Right atrium auricular region (tissue), 2 donors: ENCODE results near the gene ULBP2. TPM values are rescaled to one million over a fixed set of nuclear protein-coding genes. Genes with fewer than 3 reads are reported as not detected.
"Not testable (repeated sequence)": the region's sequence is repeated elsewhere in the genome, so short reads cannot be mapped to it uniquely, and the experiment has no call there.

ENCODE experiments used
- DNase-seq: peaks from one replicate; pipeline ENCODE4 v3.0.0-alpha.2; 2019; ENCODE audit warnings: low spot score
- H3K27ac ChIP-seq, 2 donors: fragments of 200-600 bp; sonication (generic); 1 replicate in 1 of 2; 2 replicates in 1 of 2; pipeline ENCODE4 v1.5.1; 2016 to 2019
- H3K27me3 ChIP-seq, 2 donors: fragments of 200-600 bp; sonication (generic); one replicate each; pipeline versions ENCODE4 v1.5.1 to v1.6.0; 2017 to 2019
- H3K36me3 ChIP-seq: fragments of 200-600 bp; sonication (generic); one replicate; pipeline ENCODE4 v1.5.1; 2016
- H3K4me1 ChIP-seq, 2 donors: fragments of 200-600 bp; sonication (generic); one replicate each; pipeline versions ENCODE4 v1.5.1 to v1.6.0; 2017 to 2019
- H3K4me3 ChIP-seq, 2 donors: fragments of 200-600 bp; sonication (generic); 1 replicate in 1 of 2; 2 replicates in 1 of 2; pipeline ENCODE4 v1.5.1; 2017 to 2019; ENCODE audit warnings: mild to moderate bottlenecking in 1 of 2, moderate library complexity in 1 of 2
- H3K9me3 ChIP-seq, 2 donors: fragments of 200-600 bp; sonication (generic); one replicate each; pipeline ENCODE4 v1.5.1; 2019
- CTCF ChIP-seq, 2 donors: fragments of 200-600 bp; sonication (generic); IDR thresholded peaks; one replicate each; pipeline ENCODE4 v1.5.1; 2019; ENCODE audit warnings: antibody characterized with exemption in 2 of 2
- total RNA-seq, 2 donors: library from RNA; depleted of rRNA; stranded (reverse); fragments of >200 nt; gene quantifications; one replicate each; pipeline ENCODE4 v1.1.0, GENCODE V29; 2016

Gene ULBP2
- total RNA-seq, 2 donors from 2014 or later, result 0.82 to 2.4 TPM

GRCh38 chr6:149924933-149925252 lies 16.9 kb upstream of the ULBP2 start:
- no peaks in the 10 kb centered on the region for H3K27me3 ChIP-seq
- peak overlapping the region; percentile 47 to 67 for H3K27ac ChIP-seq
- H3K4me3 ChIP-seq, result no peak overlapping the region
- no peaks in the 10 kb centered on the region for H3K36me3 ChIP-seq
- no peaks in the 10 kb centered on the region for H3K9me3 ChIP-seq
- TF ChIP-seq CTCF (IDR thresholded peaks at IDR 0.05), result no peak
- DNase-seq, result no peak
- peaks cover 0 to 29% of the 10 kb centered on the region in 2 donors for H3K4me1 ChIP-seq

DNA sequence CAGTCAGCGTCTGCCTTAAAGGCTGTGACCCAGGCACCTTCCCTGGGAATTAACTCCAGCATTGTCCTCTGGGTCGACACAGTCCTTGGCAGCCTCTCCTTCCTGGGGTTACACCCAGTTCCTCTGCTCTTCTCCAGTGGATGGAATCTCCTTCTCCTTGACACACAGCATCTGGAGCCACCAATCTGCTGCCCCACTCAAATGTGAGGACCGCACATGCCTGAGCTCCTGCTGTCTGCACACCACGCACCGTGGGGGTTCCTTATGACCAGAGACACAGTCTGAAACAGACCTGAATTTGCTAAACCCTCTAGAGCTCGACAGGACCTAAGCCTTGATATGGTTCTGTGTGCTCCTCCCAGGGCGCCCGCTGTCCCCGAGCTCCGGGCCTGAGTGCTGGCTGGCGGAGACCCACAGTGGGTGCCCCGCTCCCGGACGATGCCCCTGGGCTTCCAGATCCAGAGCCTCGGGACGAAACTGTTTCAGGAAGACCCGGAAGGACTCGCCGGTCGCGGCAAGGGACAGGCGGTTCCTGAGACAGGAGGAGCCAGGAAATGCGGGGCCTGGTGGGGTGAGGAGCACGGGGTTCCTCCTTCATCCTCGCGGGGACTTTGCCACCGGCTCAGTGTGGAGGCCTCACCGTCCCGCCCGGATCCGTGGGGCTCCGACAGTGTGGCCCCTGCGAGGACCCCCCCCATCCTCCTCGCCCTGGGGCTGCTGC lies 16.4 kb upstream of the ULBP2 start:
- DNase-seq, result peak; percentile 62
- Histone ChIP-seq H3K36me3 (no peaks in the 10 kb centered on the region), H3K4me3 (peak overlapping the region; percentile 45 to 62), H3K4me1 (peaks cover 0 to 29% of the 10 kb centered on the region in 2 donors), H3K27me3 (peaks cover 0 to 4% of the 10 kb centered on the region in 2 donors), H3K9me3 (no peaks in the 10 kb centered on the region), H3K27ac (peak overlapping the region; percentile 47 to 67)
- TF ChIP-seq CTCF (IDR thresholded peaks at IDR 0.05), result no peak

DNA sequence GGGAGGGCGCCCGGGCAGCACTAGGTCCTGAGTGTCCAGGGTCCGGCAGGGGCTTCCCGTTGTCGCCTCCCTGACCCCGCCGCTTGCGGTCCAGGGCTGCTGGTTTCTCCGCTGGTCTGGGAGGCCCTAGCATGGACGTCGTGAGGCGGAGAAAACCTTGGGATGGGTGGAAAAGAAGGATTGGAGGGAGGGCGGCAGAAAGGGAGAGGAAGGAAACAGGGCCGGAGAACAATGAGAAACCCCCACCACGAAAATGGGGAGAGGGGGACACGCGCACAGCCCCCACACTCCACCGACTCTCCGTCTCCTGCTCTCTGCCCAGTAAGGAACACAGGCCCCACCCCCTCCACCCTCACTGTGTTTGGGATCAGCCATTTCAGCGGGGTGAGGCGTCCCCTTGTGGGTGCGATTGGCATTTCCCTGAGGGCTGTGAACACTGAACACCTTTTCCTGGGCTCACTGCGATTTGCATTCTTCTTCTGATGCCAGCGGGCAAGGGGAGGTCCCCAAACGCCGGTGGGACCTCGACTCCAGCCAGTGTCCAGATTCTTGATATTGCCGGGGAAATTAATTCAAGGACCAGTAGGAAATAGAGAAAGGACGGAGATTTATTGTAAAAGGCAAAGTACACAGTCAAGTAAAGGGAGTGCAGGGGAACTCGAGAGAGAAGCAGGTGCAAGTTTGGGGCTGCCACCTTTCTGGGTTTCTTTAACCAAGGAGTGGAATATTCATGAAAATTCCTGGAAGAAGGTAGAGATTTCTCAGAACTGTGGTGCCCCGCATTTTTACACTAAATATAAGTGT lies 15.6 kb upstream of the ULBP2 start:
- Histone ChIP-seq H3K27me3 (peaks cover 0 to 9% of the 10 kb centered on the region in 2 donors), H3K36me3 (no peaks in the 10 kb centered on the region), H3K4me1 (peaks cover 0 to 29% of the 10 kb centered on the region in 2 donors), H3K27ac (peak overlapping the region; percentile 47 to 67), H3K9me3 (no peaks in the 10 kb centered on the region), H3K4me3 (peak overlapping the region; percentile 45 to 62)
- DNase-seq, result peak; percentile 95
- peak; percentile 93 to 96 for TF ChIP-seq CTCF (IDR thresholded peaks at IDR 0.05)

DNA sequence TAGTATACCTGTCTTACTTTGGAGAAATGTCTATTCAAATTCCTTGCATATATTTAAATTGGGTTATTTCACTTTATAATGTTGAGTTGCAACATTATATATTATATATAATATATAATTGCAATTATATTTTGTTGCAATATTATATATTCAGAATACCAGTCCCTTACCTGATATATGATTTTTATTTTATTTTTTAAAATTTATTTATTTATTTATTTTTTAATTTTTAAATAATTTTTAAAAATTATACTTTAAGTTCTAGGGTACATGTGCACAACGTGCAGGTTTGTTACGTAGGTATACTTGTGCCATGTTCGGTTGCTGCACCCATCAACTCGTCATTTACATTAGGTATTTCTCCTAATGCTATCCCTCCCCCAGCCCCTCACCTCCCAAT lies 14.8 kb upstream of the ULBP2 start:
- not testable (repeated sequence) for H3K36me3 ChIP-seq, H3K27me3 ChIP-seq, H3K27ac ChIP-seq, H3K4me3 ChIP-seq, H3K9me3 ChIP-seq
- peaks cover 0 to 29% of the 10 kb centered on the region in 2 donors for H3K4me1 ChIP-seq
- DNase-seq, result peak; percentile 32

DNA sequence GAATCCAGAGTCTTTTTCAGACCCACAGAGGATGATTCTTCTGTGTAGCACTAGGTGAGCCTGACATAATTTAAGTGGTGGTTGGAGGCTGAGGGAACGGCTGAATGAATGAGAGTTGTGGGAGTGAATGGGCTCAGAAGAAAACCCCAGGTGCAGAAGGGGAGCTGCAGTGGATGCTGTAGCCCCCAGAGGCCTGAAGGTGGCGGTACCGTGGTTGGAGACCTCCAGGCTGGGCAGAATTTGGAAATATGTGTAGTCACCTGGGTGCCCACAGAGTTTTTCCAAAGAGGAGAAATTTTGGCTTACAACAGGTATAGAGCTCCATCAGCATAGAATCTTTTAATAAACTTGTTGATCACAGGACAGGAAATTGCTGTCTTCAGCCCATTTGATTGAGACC lies 12.4 kb upstream of the ULBP2 start:
- peaks cover 0 to 10% of the 10 kb centered on the region in 2 donors for H3K27me3 ChIP-seq
- TF ChIP-seq CTCF (IDR thresholded peaks at IDR 0.05), result peak in 1 of 2 donors; percentile 23
- no peaks in the 10 kb centered on the region for H3K9me3 ChIP-seq
- peaks cover 0 to 13% of the 10 kb centered on the region in 2 donors for H3K4me1 ChIP-seq
- DNase-seq, result no peak
- no peak overlapping the region for H3K27ac ChIP-seq
- no peak overlapping the region for H3K4me3 ChIP-seq
- H3K36me3 ChIP-seq, result no peaks in the 10 kb centered on the region

GRCh38 chr6:149931501-149931900 lies 10.3 kb upstream of the ULBP2 start:
- Histone ChIP-seq H3K27ac (no peak overlapping the region), H3K4me1 (no peaks in the 10 kb centered on the region), H3K9me3 (no peaks in the 10 kb centered on the region), H3K27me3 (peaks cover 3 to 12% of the 10 kb centered on the region in 2 donors), H3K36me3 (no peaks in the 10 kb centered on the region), H3K4me3 (no peak overlapping the region)
- no peak for TF ChIP-seq CTCF (IDR thresholded peaks at IDR 0.05)
- no peak for DNase-seq
